MM.1S (cell line): ENCODE data around the gene KCNJ12.

ENCODE experiments used
- DNase-seq: peaks from one replicate; pipeline ENCODE4 v3.0.0-alpha.2; 2015
- H2AFZ ChIP-seq: fragments of 300-600 bp; sonication (generic); 2 replicates; pipeline ENCODE4 v1.6.0; 2016; ENCODE audit warnings: antibody characterized with exemption, low read length
- H3F3A ChIP-seq: fragments of 300-600 bp; sonication (generic); 2 replicates; pipeline ENCODE4 v1.6.1; 2016; ENCODE audit warnings: mild to moderate bottlenecking, antibody characterized with exemption, low read length, moderate library complexity, mixed read lengths; ENCODE audit not compliant: insufficient read depth
- H3K27ac ChIP-seq: fragments of 300-600 bp; sonication (generic); 2 replicates; pipeline ENCODE4 v1.5.1; 2016; ENCODE audit warnings: mild to moderate bottlenecking, low read length
- H3K27me3 ChIP-seq: fragments of 300-600 bp; sonication (generic); replicated peaks from 2 replicates; pipeline ENCODE4 v1.6.0; 2016; ENCODE audit warnings: low read length; ENCODE audit not compliant: insufficient read depth
- H3K36me3 ChIP-seq: fragments of 300-600 bp; sonication (generic); replicated peaks from 2 replicates; pipeline ENCODE4 v1.6.1; 2016; ENCODE audit warnings: mild to moderate bottlenecking, low read length, mixed read lengths; ENCODE audit not compliant: insufficient read depth
- H3K4me1 ChIP-seq: fragments of 300-600 bp; sonication (generic); 2 replicates; pipeline ENCODE4 v1.6.1; 2016; ENCODE audit warnings: low read length, mixed read lengths
- H3K4me2 ChIP-seq: fragments of 300-600 bp; sonication (generic); 2 replicates; pipeline ENCODE4 v1.6.0; 2016; ENCODE audit warnings: low read depth, low read length
- H3K4me3 ChIP-seq: fragments of 300-600 bp; sonication (generic); 2 replicates; pipeline ENCODE4 v1.5.1; 2016; ENCODE audit warnings: low read length, mixed read lengths
- H3K79me2 ChIP-seq: fragments of 300-600 bp; sonication (generic); 2 replicates; pipeline ENCODE4 v1.6.1; 2016; ENCODE audit warnings: mixed run types, low read length, mixed read lengths
- H3K9ac ChIP-seq: fragments of 300-600 bp; sonication (generic); 2 replicates; pipeline ENCODE4 v1.6.1; 2016; ENCODE audit warnings: low read length, mixed read lengths
- H3K9me2 ChIP-seq: fragments of 300-600 bp; sonication (generic); replicated peaks from 2 replicates; pipeline ENCODE4 v1.6.1; 2016; ENCODE audit warnings: mild to moderate bottlenecking, low read length, mixed read lengths; ENCODE audit not compliant: insufficient read depth
- H3K9me3 ChIP-seq: fragments of 300-600 bp; sonication (generic); replicated peaks from 2 replicates; pipeline ENCODE4 v1.6.1; 2016; ENCODE audit warnings: mild to moderate bottlenecking, low read length, mixed read lengths; ENCODE audit not compliant: insufficient read depth
- H4K20me1 ChIP-seq: fragments of 300-600 bp; sonication (generic); 2 replicates; pipeline ENCODE4 v1.6.1; 2016; ENCODE audit warnings: mild to moderate bottlenecking, low read length, moderate library complexity, mixed read lengths; ENCODE audit not compliant: insufficient read depth
- CTCF ChIP-seq: fragments of 300-600 bp; sonication (generic); IDR thresholded peaks from 2 replicates; pipeline ENCODE4 v1.5.1; 2016; ENCODE audit warnings: antibody characterized with exemption, low read length, mixed read lengths
- EZH2 ChIP-seq: fragments of 300-600 bp; sonication (generic); optimal IDR thresholded peaks from 2 replicates; pipeline ENCODE3; 2017; ENCODE audit warnings: low read depth, mild to moderate bottlenecking, antibody characterized with exemption, low read length, mixed read lengths
- EZH2phosphoT487 ChIP-seq: fragments of 300-600 bp; sonication (generic); IDR thresholded peaks from 2 replicates; pipeline ENCODE4 v1.6.1; 2018; ENCODE audit warnings: antibody characterized with exemption, low read length

The KCNJ12 gene

GRCh38 chr17:21387616-21388015 lies 11.5 kb downstream of the KCNJ12 start:
- Histone ChIP-seq H3K9me3 (no peaks in the 10 kb centered on the region), H3K4me2 (no peak overlapping the region), H3K36me3 (no peaks in the 10 kb centered on the region), H3K4me3 (no peak overlapping the region), H3K27ac (no peak overlapping the region), H3K79me2 (no peaks in the 10 kb centered on the region), H4K20me1 (no peaks in the 10 kb centered on the region), H3K27me3 (peaks cover 80% of the 10 kb centered on the region), H3F3A (no peaks in the 10 kb centered on the region), H3K9ac (no peak overlapping the region), H2AFZ (no peak overlapping the region), H3K9me2 (no peaks in the 10 kb centered on the region), H3K4me1 (no peaks in the 10 kb centered on the region)
- DNase-seq, result no peak
- TF ChIP-seq EZH2phosphoT487, result no peak
- TF ChIP-seq EZH2, result no peak
- no peak for TF ChIP-seq CTCF

- no peaks in the 10 kb centered on the region for H3K36me3 ChIP-seq
- no peaks in the 10 kb centered on the region for H3K9me3 ChIP-seq
- no peaks in the 10 kb centered on the region for H3K4me1 ChIP-seq
- no peaks in the 10 kb centered on the region for H3K79me2 ChIP-seq
- H3K9ac ChIP-seq, result no peak overlapping the region
- H3K27me3 ChIP-seq, result peaks cover 76% of the 10 kb centered on the region
- no peaks in the 10 kb centered on the region for H3K9me2 ChIP-seq
- TF ChIP-seq CTCF (no peak), EZH2phosphoT487 (no peak), EZH2 (no peak)
- H3K27ac ChIP-seq, result no peak overlapping the region
- no peak overlapping the region for H3K4me2 ChIP-seq
- H3F3A ChIP-seq, result no peaks in the 10 kb centered on the region
- H4K20me1 ChIP-seq, result no peaks in the 10 kb centered on the region
- no peak overlapping the region for H2AFZ ChIP-seq
- no peak for DNase-seq
- H3K4me3 ChIP-seq, result no peak overlapping the region
Observed at GRCh38 chr17:21388066-21388465, 11.9 kb downstream of the KCNJ12 start.

- Histone ChIP-seq H3K36me3 (no peaks in the 10 kb centered on the region), H3K4me2 (no peak overlapping the region), H3K79me2 (no peaks in the 10 kb centered on the region), H2AFZ (no peak overlapping the region), H3K9ac (no peak overlapping the region), H3K4me3 (no peak overlapping the region), H3K9me2 (no peaks in the 10 kb centered on the region), H3K4me1 (no peaks in the 10 kb centered on the region), H4K20me1 (no peaks in the 10 kb centered on the region), H3K9me3 (no peaks in the 10 kb centered on the region), H3K27me3 (peaks cover 67% of the 10 kb centered on the region), H3F3A (no peaks in the 10 kb centered on the region), H3K27ac (no peak overlapping the region)
- no peak for DNase-seq
- no peak for TF ChIP-seq EZH2
Observed at GRCh38 chr17:21388944-21389343, 12.8 kb downstream of the KCNJ12 start.

- Histone ChIP-seq H3K27me3 (peaks cover 62% of the 10 kb centered on the region), H3K4me2 (no peak overlapping the region), H4K20me1 (no peaks in the 10 kb centered on the region), H3K36me3 (no peaks in the 10 kb centered on the region), H3K4me1 (no peaks in the 10 kb centered on the region), H3K9me2 (no peaks in the 10 kb centered on the region), H3F3A (no peaks in the 10 kb centered on the region), H3K9me3 (no peaks in the 10 kb centered on the region), H3K9ac (no peak overlapping the region), H3K79me2 (no peaks in the 10 kb centered on the region), H3K4me3 (no peak overlapping the region), H3K27ac (no peak overlapping the region), H2AFZ (no peak overlapping the region)
- no peak for DNase-seq
- TF ChIP-seq EZH2phosphoT487 (no peak), CTCF (no peak), EZH2 (no peak)
Observed at GRCh38 chr17:21389394-21389793, 13.2 kb downstream of the KCNJ12 start.
